Measurements from ENCODE around the gene GCN1. TPM values are rescaled to one million over a fixed set of nuclear protein-coding genes. Genes with fewer than 3 reads are reported as not detected.

Gene GCN1
- total RNA-seq, 1 donor from 2014 or later: 73.9 TPM

GRCh38 chr12:120139958-120140357 lies 54.6 kb downstream of the GCN1 start:
- no peak overlapping the region for H3K4me3 ChIP-seq (ENCODE audit: low read depth, low read length)
- no peak for DNase-seq (ENCODE audit: low read depth)
- TF ChIP-seq CTCF (conservative IDR thresholded peaks at IDR 0.05; ENCODE audit: low read depth, low read length): no peak

- no peak for TF ChIP-seq CTCF (conservative IDR thresholded peaks at IDR 0.05; ENCODE audit: low read depth, low read length)
- DNase-seq (ENCODE audit: low read depth): no peak
- H3K4me3 ChIP-seq (ENCODE audit: low read depth, low read length): no peak overlapping the region
Observed at GRCh38 chr12:120138366-120138765, 56.1 kb downstream of the GCN1 start.

GRCh38 chr12:120137833-120138232 lies 56.7 kb downstream of the GCN1 start:
- no peak for DNase-seq (ENCODE audit: low read depth)
- H3K4me3 ChIP-seq (ENCODE audit: low read depth, low read length): no peak overlapping the region
- no peak for TF ChIP-seq CTCF (conservative IDR thresholded peaks at IDR 0.05; ENCODE audit: low read depth, low read length)

GRCh38 chr12:120136093-120136770 lies 58.3 kb downstream of the GCN1 start:
- no peak for DNase-seq (ENCODE audit: low read depth)
- TF ChIP-seq CTCF (conservative IDR thresholded peaks at IDR 0.05; ENCODE audit: low read depth, low read length): no peak

GRCh38 chr12:120134307-120134980 lies 60.1 kb downstream of the GCN1 start:
- TF ChIP-seq CTCF (conservative IDR thresholded peaks at IDR 0.05; ENCODE audit: low read depth, low read length): no peak
- no peak overlapping the region for H3K4me3 ChIP-seq (ENCODE audit: low read depth, low read length)
- no peak for DNase-seq (ENCODE audit: low read depth)

More at GRCh38 chr12:120136093-120136770, 58.3 kb downstream of the GCN1 start:
- H3K4me3 ChIP-seq (ENCODE audit: low read depth, low read length): no peak overlapping the region

GRCh38 chr12:120132863-120133385 lies 61.6 kb downstream of the GCN1 start:
- DNase-seq (ENCODE audit: low read depth): no peak
- TF ChIP-seq CTCF (conservative IDR thresholded peaks at IDR 0.05; ENCODE audit: low read depth, low read length): no peak
- H3K4me3 ChIP-seq (ENCODE audit: low read depth, low read length): no peak overlapping the region
